COLO668 (cell line): ENCODE data around the gene GATAD2B.
"Not testable (repeated sequence)": the region's sequence is repeated elsewhere in the genome, so short reads cannot be mapped to it uniquely, and the experiment has no call there.

Experiments used
- DNase-seq: peaks from one replicate; lab custom pipeline; 2025; ENCODE audit not compliant: unreplicated experiment; lab: John Stamatoyannopoulos, UW

GATAD2B gene

GRCh38 chr1:153767519-153767918 lies 155.3 kb downstream of the GATAD2B start:
- DNase-seq = no peak

GRCh38 chr1:153766663-153767062 lies 156.1 kb downstream of the GATAD2B start:
- DNase-seq = not testable (repeated sequence)

GRCh38 chr1:153764310-153764709 lies 158.5 kb downstream of the GATAD2B start:
- DNase-seq = no peak

- DNase-seq = no peak
These were observed 159.2 kb downstream of the GATAD2B start for GRCh38 chr1:153763365-153764225.

GRCh38 chr1:153760440-153760839 lies 162.3 kb downstream of the GATAD2B start:
- no peak for DNase-seq
